Measurements from ENCODE around the gene SLC35F3.

SLC35F3 gene

GRCh38 chr1:234239515-234239914, 335.0 kb downstream of the SLC35F3 start:
- CTCF ChIA-PET: no interaction called here
- DNase-seq (ENCODE audit: low read depth, low spot score): no peak
- TF ChIP-seq CTCF (IDR thresholded peaks at IDR 0.05; ENCODE audit: insufficient read depth, low read length, missing control alignments): no peak
- no peak overlapping the region for H3K4me3 ChIP-seq (ENCODE audit: low read depth, low read length)
- POLR2A ChIA-PET: no interaction called here

- no peak for DNase-seq (ENCODE audit: low read depth, low spot score)
- no peak for TF ChIP-seq CTCF (IDR thresholded peaks at IDR 0.05; ENCODE audit: insufficient read depth, low read length, missing control alignments)
- ChIA-PET POLR2A (no interaction called here), CTCF (no interaction called here)
- H3K4me3 ChIP-seq (ENCODE audit: low read depth, low read length): no peak overlapping the region
Measured at GRCh38 chr1:234239936-234240335, 335.5 kb downstream of the SLC35F3 start.

- ChIA-PET CTCF (no interaction called here), POLR2A (no interaction called here)
- no peak for TF ChIP-seq CTCF (IDR thresholded peaks at IDR 0.05; ENCODE audit: insufficient read depth, low read length, missing control alignments)
- H3K4me3 ChIP-seq (ENCODE audit: low read depth, low read length): no peak overlapping the region
- DNase-seq (ENCODE audit: low read depth, low spot score): no peak
Measured at GRCh38 chr1:234240680-234241079, 336.2 kb downstream of the SLC35F3 start.

GRCh38 chr1:234241941-234242490, 337.5 kb downstream of the SLC35F3 start:
- H3K4me3 ChIP-seq (ENCODE audit: low read depth, low read length): no peak overlapping the region
- ChIA-PET POLR2A (no interaction called here), CTCF (no interaction called here)
- TF ChIP-seq CTCF (IDR thresholded peaks at IDR 0.05; ENCODE audit: insufficient read depth, low read length, missing control alignments): no peak
- no peak for DNase-seq (ENCODE audit: low read depth, low spot score)

- ChIA-PET POLR2A (no interaction called here), CTCF (no interaction called here)
- TF ChIP-seq CTCF (IDR thresholded peaks at IDR 0.05; ENCODE audit: insufficient read depth, low read length, missing control alignments): no peak
- no peak overlapping the region for H3K4me3 ChIP-seq (ENCODE audit: low read depth, low read length)
- no peak for DNase-seq (ENCODE audit: low read depth, low spot score)
Measured at GRCh38 chr1:234243521-234244260, 339.2 kb downstream of the SLC35F3 start.

GRCh38 chr1:234244482-234244881, 340.0 kb downstream of the SLC35F3 start:
- ChIA-PET CTCF (no interaction called here), POLR2A (no interaction called here)
- no peak overlapping the region for H3K4me3 ChIP-seq (ENCODE audit: low read depth, low read length)

More at GRCh38 chr1:234244482-234244881, 340.0 kb downstream of the SLC35F3 start:
- no peak for DNase-seq (ENCODE audit: low read depth, low spot score)
- no peak for TF ChIP-seq CTCF (IDR thresholded peaks at IDR 0.05; ENCODE audit: insufficient read depth, low read length, missing control alignments)
